ENCODE results near the gene SMPD4. TPM values are rescaled to one million over a fixed set of nuclear protein-coding genes. Genes with fewer than 3 reads are reported as not detected.
"Not testable (repeated sequence)": the region's sequence is repeated elsewhere in the genome, so short reads cannot be mapped to it uniquely, and the experiment has no call there.

SMPD4 gene
- total and polyA plus RNA-seq, 2 donors (not counting 3 experiments of a cell fraction or from before 2014, with no cell fraction given) = 85.3 to 88.1 TPM

- H3K27ac ChIP-seq (ENCODE audit: insufficient read depth, low read depth, low read length); H3K27me3 ChIP-seq (ENCODE audit: control insufficient read depth in 2 of 2, insufficient read depth in 2 of 2, low read length in 2 of 2); H3K4me3 ChIP-seq (replicated peaks in 1 of 3; ENCODE audit: insufficient read depth in 1 of 3, low read depth in 1 of 3, low read length in 3 of 3); H2AFZ ChIP-seq (ENCODE audit: low read depth, low read length); dilution Hi-C loops (cut with MboI; ENCODE audit: extremely low pct_ligation_motif_present, low sequenced_read_pairs); H3K9me1 ChIP-seq (replicated peaks; ENCODE audit: control insufficient read depth, extremely low read depth, insufficient read depth, low read length); POLR2A ChIA-PET; H3K4me2 ChIP-seq (ENCODE audit: insufficient read depth, low read length); H4K20me1 ChIP-seq (replicated peaks; ENCODE audit: control insufficient read depth, extremely low read depth, insufficient read depth, low read length); H3K9ac ChIP-seq (replicated peaks; ENCODE audit: extremely low read depth, insufficient read depth, low read length); H3K79me2 ChIP-seq (ENCODE audit: control insufficient read depth, insufficient read depth, low read length); H3K9me3 ChIP-seq (replicated peaks; ENCODE audit: control insufficient read depth, insufficient read depth, low read length); BruUV-seq (replicated peaks); CTCF ChIA-PET; H3K4me1 ChIP-seq (ENCODE audit: control insufficient read depth, extremely low read depth, insufficient read depth, low read length); DNase-seq (ENCODE audit: low read depth, low spot score); FAIRE-seq; intact Hi-C loops (cut with micrococcal nuclease): not testable (repeated sequence)
- peaks cover 3 to 19% of the 10 kb centered on the region in 2 experiments for H3K36me3 ChIP-seq (ENCODE audit: control insufficient read depth in 2 of 2, extremely low read depth in 1 of 2, insufficient read depth in 2 of 2, low read length in 2 of 2)
Measured at GRCh38 chr2:130160838-130161705, 20.3 kb downstream of the SMPD4 start.

- H3K9me1 ChIP-seq (replicated peaks; ENCODE audit: control insufficient read depth, extremely low read depth, insufficient read depth, low read length) = no peaks in the 10 kb centered on the region
- H2AFZ ChIP-seq (ENCODE audit: low read depth, low read length) = no peak overlapping the region
- no peaks in the 10 kb centered on the region for H4K20me1 ChIP-seq (replicated peaks; ENCODE audit: control insufficient read depth, extremely low read depth, insufficient read depth, low read length)
- H3K4me3 ChIP-seq (replicated peaks in 1 of 3; ENCODE audit: insufficient read depth in 1 of 3, low read depth in 1 of 3, low read length in 3 of 3) = no peak overlapping the region
- no TSS peak for BruUV-seq (replicated peaks)
- ChIA-PET CTCF (no interaction called here), POLR2A (no interaction called here)
- H3K79me2 ChIP-seq (ENCODE audit: control insufficient read depth, insufficient read depth, low read length) = no peaks in the 10 kb centered on the region
- peaks cover 0 to 15% of the 10 kb centered on the region in 2 experiments for H3K36me3 ChIP-seq (ENCODE audit: control insufficient read depth in 2 of 2, extremely low read depth in 1 of 2, insufficient read depth in 2 of 2, low read length in 2 of 2)
- TF ChIP-seq JUN (IDR thresholded peaks at IDR 0.05; ENCODE audit: borderline replicate concordance, insufficient read depth, insufficient read length, low read depth) (no peak), FOS (IDR thresholded peaks at IDR 0.05; ENCODE audit: borderline replicate concordance, insufficient read depth, low read length) (no peak), MYC (IDR thresholded peaks at IDR 0.05; ENCODE audit: low read depth, low read length) (no peak), EZH2 (IDR thresholded peaks at IDR 0.05; ENCODE audit: borderline replicate concordance, low read depth, low read length, severe bottlenecking) (no peak), GATA2 (IDR thresholded peaks at IDR 0.05; ENCODE audit: insufficient read depth, insufficient read length, low read depth, low read length) (no peak), POLR2A (IDR thresholded peaks at IDR 0.05; ENCODE audit: low read depth, low read length) (no peak), POLR2AphosphoS5 (IDR thresholded peaks at IDR 0.05; ENCODE audit: insufficient read depth, low read depth, low read length) (no peak)
- TF ChIP-seq, protein P1, sequence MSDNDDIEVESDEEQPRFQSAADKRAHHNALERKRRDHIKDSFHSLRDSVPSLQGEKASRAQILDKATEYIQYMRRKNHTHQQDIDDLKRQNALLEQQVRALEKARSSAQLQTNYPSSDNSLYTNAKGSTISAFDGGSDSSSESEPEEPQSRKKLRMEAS (IDR thresholded peaks at IDR 0.05; ENCODE audit: insufficient read depth, insufficient read length) = no peak
- TF ChIP-seq, protein P2, sequence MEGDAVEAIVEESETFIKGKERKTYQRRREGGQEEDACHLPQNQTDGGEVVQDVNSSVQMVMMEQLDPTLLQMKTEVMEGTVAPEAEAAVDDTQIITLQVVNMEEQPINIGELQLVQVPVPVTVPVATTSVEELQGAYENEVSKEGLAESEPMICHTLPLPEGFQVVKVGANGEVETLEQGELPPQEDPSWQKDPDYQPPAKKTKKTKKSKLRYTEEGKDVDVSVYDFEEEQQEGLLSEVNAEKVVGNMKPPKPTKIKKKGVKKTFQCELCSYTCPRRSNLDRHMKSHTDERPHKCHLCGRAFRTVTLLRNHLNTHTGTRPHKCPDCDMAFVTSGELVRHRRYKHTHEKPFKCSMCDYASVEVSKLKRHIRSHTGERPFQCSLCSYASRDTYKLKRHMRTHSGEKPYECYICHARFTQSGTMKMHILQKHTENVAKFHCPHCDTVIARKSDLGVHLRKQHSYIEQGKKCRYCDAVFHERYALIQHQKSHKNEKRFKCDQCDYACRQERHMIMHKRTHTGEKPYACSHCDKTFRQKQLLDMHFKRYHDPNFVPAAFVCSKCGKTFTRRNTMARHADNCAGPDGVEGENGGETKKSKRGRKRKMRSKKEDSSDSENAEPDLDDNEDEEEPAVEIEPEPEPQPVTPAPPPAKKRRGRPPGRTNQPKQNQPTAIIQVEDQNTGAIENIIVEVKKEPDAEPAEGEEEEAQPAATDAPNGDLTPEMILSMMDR (IDR thresholded peaks at IDR 0.05; ENCODE audit: extremely low read depth in 1 of 2, insufficient read depth in 1 of 2, low read depth in 1 of 2, low read length in 2 of 2) = no peak
- H3K4me1 ChIP-seq (ENCODE audit: control insufficient read depth, extremely low read depth, insufficient read depth, low read length) = no peaks in the 10 kb centered on the region
- no peak overlapping the region for H3K4me2 ChIP-seq (ENCODE audit: insufficient read depth, low read length)
- dilution Hi-C loops (cut with MboI; ENCODE audit: extremely low pct_ligation_motif_present, low sequenced_read_pairs) (no loop called here), intact Hi-C loops (cut with micrococcal nuclease) (no loop called here)
- no peak overlapping the region for H3K9ac ChIP-seq (replicated peaks; ENCODE audit: extremely low read depth, insufficient read depth, low read length)
- DNase-seq (ENCODE audit: low read depth, low spot score) = no peak
- no peak overlapping the region for H3K27ac ChIP-seq (ENCODE audit: insufficient read depth, low read depth, low read length)
- no peak for FAIRE-seq
- H3K27me3 ChIP-seq (ENCODE audit: control insufficient read depth in 2 of 2, insufficient read depth in 2 of 2, low read length in 2 of 2) = no peaks in the 10 kb centered on the region
- no peaks in the 10 kb centered on the region for H3K9me3 ChIP-seq (replicated peaks; ENCODE audit: control insufficient read depth, insufficient read depth, low read length)
Measured at GRCh38 chr2:130160131-130160530, 21.3 kb downstream of the SMPD4 start.
